Anterior cingulate cortex (tissue), 58 donors: ENCODE data around the gene CORO6.

Experiments
- DNase-seq, 58 donors: peaks; one replicate each; lab custom pipeline; 2025; lab: John Stamatoyannopoulos, UW

The CORO6 gene

GRCh38 chr17:29582254-29582765 is 40.4 kb downstream of the CORO6 start:
- DNase-seq, result no peak

- DNase-seq, result peak in 20 of 58 donors; percentile 21 to 69 (median 34)
Observed at GRCh38 chr17:29581583-29582253, 41.0 kb downstream of the CORO6 start.

GRCh38 chr17:29579866-29580771 is 42.6 kb downstream of the CORO6 start:
- DNase-seq, result peak in 55 of 58 donors; percentile 33 to 92 (median 78)

GRCh38 chr17:29578626-29579485 is 43.9 kb downstream of the CORO6 start:
- no peak for DNase-seq

- peak in 49 of 58 donors; percentile 24 to 91 (median 73) for DNase-seq
Observed at GRCh38 chr17:29577385-29578211, 45.1 kb downstream of the CORO6 start.

- no peak for DNase-seq
Observed at GRCh38 chr17:29577001-29577370, 45.7 kb downstream of the CORO6 start.

- no peak for DNase-seq
Observed at GRCh38 chr17:29576214-29577000, 46.3 kb downstream of the CORO6 start.

GRCh38 chr17:29575511-29576213 is 47.0 kb downstream of the CORO6 start:
- no peak for DNase-seq

GRCh38 chr17:29574732-29575510 is 47.8 kb downstream of the CORO6 start:
- DNase-seq, result no peak

- no peak for DNase-seq
Observed at GRCh38 chr17:29573871-29574731, 48.6 kb downstream of the CORO6 start.

GRCh38 chr17:29573558-29573869 is 49.2 kb downstream of the CORO6 start:
- DNase-seq, result no peak

GRCh38 chr17:29572691-29573557 is 49.8 kb downstream of the CORO6 start:
- DNase-seq, result peak in 30 of 58 donors; percentile 29 to 67 (median 47)

- no peak for DNase-seq
Observed at GRCh38 chr17:29571883-29572681, 50.6 kb downstream of the CORO6 start.

GRCh38 chr17:29571486-29571882 is 51.2 kb downstream of the CORO6 start:
- no peak for DNase-seq

GRCh38 chr17:29570521-29570920 is 52.2 kb downstream of the CORO6 start:
- DNase-seq, result no peak
